Loucy (cell line): ENCODE measurements around the gene GNG2.

Experiments used
- CTCF ChIP-seq: fragments of 200-600 bp; sonication (generic); conservative IDR thresholded peaks from 2 replicates; pipeline ENCODE4 v1.5.1; 2014; ENCODE audit warnings: mild to moderate bottlenecking, antibody characterized with exemption, low read length
- EZH2phosphoT487 ChIP-seq: fragments of 200-600 bp; IDR thresholded peaks from 2 replicates; pipeline ENCODE4 v1.6.1; 2018; ENCODE audit warnings: antibody characterized with exemption, mild to moderate bottlenecking, moderate library complexity, borderline replicate concordance

DNA sequence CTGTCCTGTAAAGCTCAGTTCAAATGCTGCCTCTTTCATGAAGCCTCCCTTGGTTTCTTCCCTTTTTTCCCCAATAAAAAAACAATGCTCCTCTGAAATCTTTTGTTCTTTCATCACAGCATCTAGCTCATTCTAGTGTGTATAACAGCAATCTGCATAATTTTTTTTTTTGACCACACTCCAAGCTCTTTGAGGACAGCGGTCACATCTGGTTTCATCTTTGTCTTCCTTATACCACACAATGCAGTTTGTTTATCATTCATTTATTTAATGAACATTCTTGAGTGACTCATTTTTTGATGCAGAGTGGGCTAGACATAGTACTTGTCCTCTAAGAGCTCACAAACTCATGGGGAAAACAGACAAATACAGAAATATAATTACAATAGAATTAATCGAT lies 7.3 kb downstream of the GNG2 start:
- TF ChIP-seq CTCF: no peak
- no peak for TF ChIP-seq EZH2phosphoT487
